Caco-2 (cell line): ENCODE results near the gene YAE1. TPM values are rescaled to one million over a fixed set of nuclear protein-coding genes. Genes with fewer than 3 reads are reported as not detected.

Experiments
- BruUV-seq: library from RNA; stranded (reverse); fragments of 400-500 nt; replicated peaks from 2 replicates; lab custom pipeline; 2021; lab: Mats Ljungman, UMichigan
- CTCF ChIA-PET: fragments of 300-600 bp; sonication (Branson Sonifier 250); formaldehyde crosslinking; loops from one replicate; lab custom pipeline; 2022; ENCODE audit warnings: antibody characterized with exemption; lab: Charles Lee
- POLR2A ChIA-PET: fragments of 300-600 bp; sonication (Branson Sonifier 250); formaldehyde crosslinking; loops from one replicate; lab custom pipeline; 2022; ENCODE audit warnings: antibody characterized with exemption; lab: Charles Lee
- DNase-seq, 2 experiments: peaks; one replicate each; pipeline versions ENCODE4 v3.0.0 to v3.0.0-alpha.2; 2020 to 2022
- H3K27me3 ChIP-seq: replicated peaks from 2 replicates; pipeline ENCODE4 v1.6.0; 2011; ENCODE audit warnings: low read length; ENCODE audit not compliant: control insufficient read depth, insufficient read depth
- H3K36me3 ChIP-seq: 2 replicates; pipeline ENCODE4 v1.5.1; 2011; ENCODE audit warnings: low read length; ENCODE audit not compliant: control insufficient read depth, insufficient read depth
- H3K4me1 ChIP-seq: fragments of 250-450 bp; sonication (Bioruptor Pico); 2 replicates; pipeline ENCODE4 v1.5.1; 2020; ENCODE audit warnings: mild to moderate bottlenecking
- H3K4me3 ChIP-seq: 2 replicates; pipeline ENCODE4 v1.5.1; 2011; ENCODE audit warnings: low read depth, mild to moderate bottlenecking, control low read depth, low read length
- H3K9me3 ChIP-seq: fragments of 250-450 bp; sonication (Bioruptor Pico); 2 replicates; pipeline ENCODE4 v1.5.1; 2020; ENCODE audit warnings: mild to moderate bottlenecking, moderate library complexity
- H3K27ac Mint-ChIP-seq: one replicate; pipeline ENCODE4 v1.8.0; 2022; ENCODE audit warnings: mixed read lengths; ENCODE audit not compliant: unreplicated experiment
- H3K27me3 Mint-ChIP-seq: one replicate; pipeline ENCODE4 v1.8.0; 2022; ENCODE audit warnings: mixed read lengths; ENCODE audit not compliant: insufficient read depth, unreplicated experiment
- H3K36me3 Mint-ChIP-seq: one replicate; pipeline ENCODE4 v1.8.0; 2022; ENCODE audit warnings: mild to moderate bottlenecking, mixed read lengths; ENCODE audit not compliant: insufficient read depth, unreplicated experiment
- H3K4me1 Mint-ChIP-seq: one replicate; pipeline ENCODE4 v1.8.0; 2022; ENCODE audit warnings: low read depth, mixed read lengths; ENCODE audit not compliant: unreplicated experiment
- H3K4me3 Mint-ChIP-seq: one replicate; pipeline ENCODE4 v1.8.0; 2022; ENCODE audit warnings: mild to moderate bottlenecking, moderate library complexity, mixed read lengths; ENCODE audit not compliant: unreplicated experiment
- H3K9me3 Mint-ChIP-seq: one replicate; pipeline ENCODE4 v1.8.0; 2022; ENCODE audit warnings: mixed read lengths; ENCODE audit not compliant: unreplicated experiment
- intact Hi-C: fragments of 100-400 bp; cut with micrococcal nuclease; formaldehyde crosslinking; loops from one replicate; pipeline ENCODE4 v1.10.0; 2022; ENCODE audit not compliant: unreplicated experiment
- total RNA-seq: library from RNA; stranded (reverse); gene quantifications from 2 replicates; pipeline ENCODE4 v1.2.3, GENCODE V29; 2022
- TF ChIP-seq, protein P1 (sequence below), 2 experiments: fragments of 200-600 bp in 1 of 2; IDR thresholded peaks; 1 replicate in 1 of 2; 2 replicates in 1 of 2; pipeline versions ENCODE4 v1.5.1 to v1.8.0; 2011 to 2022; ENCODE audit warnings: antibody characterized with exemption in 1 of 2, control low read depth in 1 of 2, inconsistent platforms in 1 of 2, low read depth in 1 of 2, low read length in 1 of 2, mild to moderate bottlenecking in 1 of 2, moderate library complexity in 1 of 2; ENCODE audit not compliant: insufficient read depth in 1 of 2, severe bottlenecking in 1 of 2, unreplicated experiment in 1 of 2

The YAE1 gene
- total RNA-seq, 1 experiment from 2014 or later = 22.4 TPM

DNA sequence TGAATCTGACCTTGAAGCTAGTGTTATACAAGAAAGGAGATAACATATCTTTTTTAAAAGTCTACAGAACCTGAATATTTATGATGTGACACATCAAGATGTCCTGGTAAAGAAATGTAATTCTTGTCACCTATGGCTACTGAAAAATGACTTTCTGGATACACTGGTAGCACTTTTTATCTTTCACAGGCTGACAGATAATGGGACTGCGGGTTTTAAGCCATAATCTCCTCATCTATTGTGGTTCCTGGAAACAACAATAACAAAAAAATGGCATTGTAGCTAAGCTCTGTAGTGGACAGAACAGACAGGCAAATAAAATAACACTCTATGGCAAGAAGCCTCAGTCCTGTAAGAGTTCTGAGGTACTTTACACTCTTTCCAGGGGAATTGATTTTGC is 31.6 kb upstream of the YAE1 start:
- H3K27me3 Mint-ChIP-seq = no peaks in the 10 kb centered on the region
- no peaks in the 10 kb centered on the region for H3K9me3 ChIP-seq

DNA sequence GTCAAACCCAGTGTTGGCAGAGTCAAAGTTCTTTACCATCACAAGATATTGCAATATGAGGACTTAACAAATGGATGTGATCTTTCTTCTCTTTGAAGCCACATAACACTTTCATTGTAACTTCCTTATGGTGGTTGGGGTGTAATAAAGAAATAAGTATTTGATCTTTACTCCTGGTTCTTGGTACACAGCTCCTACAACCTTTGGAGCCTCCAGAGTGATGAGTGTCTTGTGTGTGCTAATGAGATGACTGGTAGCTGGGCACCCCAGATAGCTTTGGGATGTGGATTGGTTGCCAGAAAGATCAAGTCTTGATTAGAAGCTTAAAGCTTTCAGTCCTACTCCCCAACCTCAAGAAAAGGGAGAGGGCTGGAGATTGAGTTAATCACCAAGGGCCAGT is 31.1 kb upstream of the YAE1 start:
- Mint-ChIP-seq H3K4me3 (no peak overlapping the region), H3K4me1 (peaks cover 5% of the 10 kb centered on the region), H3K27me3 (no peaks in the 10 kb centered on the region), H3K36me3 (no peaks in the 10 kb centered on the region), H3K9me3 (no peaks in the 10 kb centered on the region), H3K27ac (no peak overlapping the region)
- Histone ChIP-seq H3K4me3 (no peak overlapping the region), H3K4me1 (no peaks in the 10 kb centered on the region), H3K9me3 (no peaks in the 10 kb centered on the region), H3K36me3 (no peaks in the 10 kb centered on the region), H3K27me3 (no peaks in the 10 kb centered on the region)
- no peak for DNase-seq
- intact Hi-C loops = no loop called here
- no TSS peak for BruUV-seq
- TF ChIP-seq, protein P1, sequence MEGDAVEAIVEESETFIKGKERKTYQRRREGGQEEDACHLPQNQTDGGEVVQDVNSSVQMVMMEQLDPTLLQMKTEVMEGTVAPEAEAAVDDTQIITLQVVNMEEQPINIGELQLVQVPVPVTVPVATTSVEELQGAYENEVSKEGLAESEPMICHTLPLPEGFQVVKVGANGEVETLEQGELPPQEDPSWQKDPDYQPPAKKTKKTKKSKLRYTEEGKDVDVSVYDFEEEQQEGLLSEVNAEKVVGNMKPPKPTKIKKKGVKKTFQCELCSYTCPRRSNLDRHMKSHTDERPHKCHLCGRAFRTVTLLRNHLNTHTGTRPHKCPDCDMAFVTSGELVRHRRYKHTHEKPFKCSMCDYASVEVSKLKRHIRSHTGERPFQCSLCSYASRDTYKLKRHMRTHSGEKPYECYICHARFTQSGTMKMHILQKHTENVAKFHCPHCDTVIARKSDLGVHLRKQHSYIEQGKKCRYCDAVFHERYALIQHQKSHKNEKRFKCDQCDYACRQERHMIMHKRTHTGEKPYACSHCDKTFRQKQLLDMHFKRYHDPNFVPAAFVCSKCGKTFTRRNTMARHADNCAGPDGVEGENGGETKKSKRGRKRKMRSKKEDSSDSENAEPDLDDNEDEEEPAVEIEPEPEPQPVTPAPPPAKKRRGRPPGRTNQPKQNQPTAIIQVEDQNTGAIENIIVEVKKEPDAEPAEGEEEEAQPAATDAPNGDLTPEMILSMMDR (IDR thresholded peaks at IDR 0.05; ENCODE audit: insufficient read depth in 1 of 2, low read depth in 1 of 2, low read length in 1 of 2, severe bottlenecking in 1 of 2, unreplicated experiment in 1 of 2) = no peak
- CTCF ChIA-PET = no interaction called here
- POLR2A ChIA-PET = no interaction called here

More for the DNA sequence above, 31.6 kb upstream of the YAE1 start:
- TF ChIP-seq, protein P1 (IDR thresholded peaks at IDR 0.05; ENCODE audit: insufficient read depth in 1 of 2, low read depth in 1 of 2, low read length in 1 of 2, severe bottlenecking in 1 of 2, unreplicated experiment in 1 of 2) = no peak
- Histone ChIP-seq H3K27me3 (no peaks in the 10 kb centered on the region), H3K4me1 (no peaks in the 10 kb centered on the region), H3K36me3 (no peaks in the 10 kb centered on the region), H3K4me3 (no peak overlapping the region)
- Mint-ChIP-seq H3K4me1 (peaks cover under 1% of the 10 kb centered on the region), H3K27ac (no peak overlapping the region), H3K4me3 (no peak overlapping the region), H3K36me3 (no peaks in the 10 kb centered on the region), H3K9me3 (no peaks in the 10 kb centered on the region)
- POLR2A ChIA-PET = no interaction called here
- no TSS peak for BruUV-seq
- intact Hi-C loops = no loop called here
- CTCF ChIA-PET = interaction anchor here (0.5 kb wide), 1 partner anchor 414 kb away, joined by 5 read pairs; no protein-coding TSS in a partner anchor
- no peak for DNase-seq

DNA sequence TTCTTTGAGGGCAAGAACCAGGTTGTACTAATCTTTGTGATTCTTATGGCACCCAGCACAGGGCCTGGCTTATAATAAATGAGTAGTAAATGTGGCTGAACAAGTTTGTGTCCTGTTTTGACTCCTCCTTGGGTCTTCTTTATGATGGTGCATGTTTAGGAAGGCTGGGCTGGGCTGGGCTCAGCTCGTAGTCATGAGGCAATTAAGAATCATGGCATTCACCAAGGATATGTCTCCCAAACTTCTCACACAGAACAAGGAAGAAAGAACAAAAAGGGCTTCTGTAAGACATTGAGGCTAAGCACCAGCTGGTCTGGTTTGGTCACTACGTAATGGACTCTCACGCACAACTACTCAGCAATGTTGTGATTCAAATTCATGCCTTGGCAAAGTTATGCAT is 30.5 kb upstream of the YAE1 start:
- H3K27me3 Mint-ChIP-seq = no peaks in the 10 kb centered on the region
- Histone ChIP-seq H3K4me3 (no peak overlapping the region), H3K9me3 (no peaks in the 10 kb centered on the region), H3K4me1 (no peaks in the 10 kb centered on the region), H3K27me3 (no peaks in the 10 kb centered on the region), H3K36me3 (no peaks in the 10 kb centered on the region)
- intact Hi-C loops = no loop called here
- H3K9me3 Mint-ChIP-seq = no peaks in the 10 kb centered on the region
- no TSS peak for BruUV-seq
- ChIA-PET CTCF (no interaction called here), POLR2A (no interaction called here)
- H3K27ac Mint-ChIP-seq = no peak overlapping the region
- H3K4me3 Mint-ChIP-seq = no peak overlapping the region
- TF ChIP-seq, protein P1 (IDR thresholded peaks at IDR 0.05; ENCODE audit: insufficient read depth in 1 of 2, low read depth in 1 of 2, low read length in 1 of 2, severe bottlenecking in 1 of 2, unreplicated experiment in 1 of 2) = no peak
- DNase-seq = no peak
- peaks cover 12% of the 10 kb centered on the region for H3K4me1 Mint-ChIP-seq
- no peaks in the 10 kb centered on the region for H3K36me3 Mint-ChIP-seq
